IMR-90 (cell line): ENCODE data around the gene TMPRSS2. TPM values are rescaled to one million over a fixed set of nuclear protein-coding genes. Genes with fewer than 3 reads are reported as not detected.

Source experiments
- ATAC-seq: fragments of 200-7000 bp; cut with Tn5 transposase; 2 replicates; pipeline ENCODE4 v1.9.1; 2020; ENCODE audit warnings: low read depth, mild to moderate bottlenecking, moderate library complexity
- BruUV-seq: library from RNA; stranded (reverse); fragments of 400-500 nt; replicated peaks from 2 replicates; lab custom pipeline; 2021; lab: Mats Ljungman, UMichigan
- CTCF ChIA-PET: fragments of 300-600 bp; formaldehyde crosslinking; extraction: SDS; loops from one replicate; lab custom pipeline; 2021; ENCODE audit warnings: antibody characterized with exemption; lab: Yijun Ruan, JAX
- POLR2A ChIA-PET: fragments of 300-600 bp; sonication (Branson Sonifier 250); formaldehyde crosslinking; loops from one replicate; lab custom pipeline; 2022; ENCODE audit warnings: antibody characterized with exemption; ENCODE audit not compliant: unreplicated experiment; lab: Charles Lee
- DNase-seq: peaks from one replicate; pipeline ENCODE4 v3.0.0; 2013
- H2AFZ ChIP-seq: replicated peaks from 2 replicates; pipeline ENCODE3; 2013; ENCODE audit warnings: low read length, mild to moderate bottlenecking; ENCODE audit not compliant: poor library complexity
- H2AK5ac ChIP-seq: 2 replicates; pipeline ENCODE4 v1.6.1; 2013; ENCODE audit warnings: low read depth, low read length, inconsistent platforms
- H2AK9ac ChIP-seq: replicated peaks from 2 replicates; pipeline ENCODE3; 2013; ENCODE audit warnings: mild to moderate bottlenecking, low read depth, low read length, moderate library complexity; ENCODE audit not compliant: poor library complexity
- H2BK120ac ChIP-seq: 2 replicates; pipeline ENCODE4 v1.6.1; 2013; ENCODE audit warnings: low read depth, low read length, inconsistent platforms
- H2BK15ac ChIP-seq: 3 replicates; pipeline ENCODE4 v1.6.1; 2013; ENCODE audit warnings: low read depth, low read length, inconsistent platforms
- H2BK20ac ChIP-seq: 2 replicates; pipeline ENCODE4 v1.6.1; 2013; ENCODE audit warnings: low read depth, mild to moderate bottlenecking, inconsistent platforms, low read length, moderate library complexity
- H2BK5ac ChIP-seq: 2 replicates; pipeline ENCODE4 v1.6.1; 2013; ENCODE audit warnings: mild to moderate bottlenecking, low read depth, low read length, inconsistent platforms; ENCODE audit not compliant: poor library complexity, severe bottlenecking
- H3K14ac ChIP-seq: replicated peaks from 2 replicates; pipeline ENCODE4 v1.6.1; 2013; ENCODE audit warnings: low read depth, low read length, inconsistent platforms
- H3K18ac ChIP-seq: 2 replicates; pipeline ENCODE4 v1.6.1; 2013; ENCODE audit warnings: low read depth, low read length, control low read depth
- H3K23ac ChIP-seq: 2 replicates; pipeline ENCODE4 v1.6.1; 2013; ENCODE audit warnings: low read depth, low read length, inconsistent platforms
- H3K27ac ChIP-seq: 2 replicates; pipeline ENCODE4 v1.5.1; 2013; ENCODE audit warnings: mild to moderate bottlenecking, control low read depth, low read length; ENCODE audit not compliant: insufficient read depth
- H3K27me3 ChIP-seq: 2 replicates; pipeline ENCODE4 v1.6.1; 2013; ENCODE audit warnings: low read length; ENCODE audit not compliant: control insufficient read depth, insufficient read depth
- H3K36me3 ChIP-seq: 2 replicates; pipeline ENCODE4 v1.6.1; 2013; ENCODE audit warnings: low read length, mixed read lengths; ENCODE audit not compliant: control insufficient read depth, insufficient read depth
- H3K4ac ChIP-seq: 2 replicates; pipeline ENCODE4 v1.6.1; 2013; ENCODE audit warnings: low read depth, low read length, inconsistent platforms
- H3K4me1 ChIP-seq: 2 replicates; pipeline ENCODE4 v1.6.1; 2013; ENCODE audit warnings: low read length, mixed read lengths; ENCODE audit not compliant: control insufficient read depth, insufficient read depth
- H3K4me2 ChIP-seq: 2 replicates; pipeline ENCODE4 v1.6.1; 2013; ENCODE audit warnings: low read depth, mild to moderate bottlenecking, control low read depth, low read length, moderate library complexity
- H3K4me3 ChIP-seq: 2 replicates; pipeline ENCODE4 v1.5.1; 2013; ENCODE audit warnings: low read depth, mild to moderate bottlenecking, control low read depth, low read length, moderate library complexity; ENCODE audit not compliant: insufficient read depth
- H3K56ac ChIP-seq: 2 replicates; pipeline ENCODE4 v1.6.1; 2013; ENCODE audit warnings: low read length, inconsistent platforms; ENCODE audit not compliant: insufficient read depth; ENCODE audit errors: extremely low read depth
- H3K79me1 ChIP-seq, 2 experiments: 2 replicates each; pipeline ENCODE4 v1.6.1; 2013; ENCODE audit warnings: low read length in 2 of 2, inconsistent platforms in 1 of 2, low read depth in 1 of 2
- H3K9ac ChIP-seq: 2 replicates; pipeline ENCODE4 v1.6.1; 2013; ENCODE audit warnings: low read depth, low read length, control low read depth
- H3K9me1 ChIP-seq: 2 replicates; pipeline ENCODE4 v1.6.1; 2013; ENCODE audit warnings: low read length, inconsistent platforms; ENCODE audit not compliant: insufficient read depth
- H3K9me3 ChIP-seq: 2 replicates; pipeline ENCODE4 v1.6.1; 2013; ENCODE audit warnings: low read length; ENCODE audit not compliant: control insufficient read depth, insufficient read depth
- H4K20me1 ChIP-seq: 2 replicates; pipeline ENCODE4 v1.6.1; 2013; ENCODE audit warnings: low read length, inconsistent platforms; ENCODE audit not compliant: insufficient read depth
- H4K5ac ChIP-seq: 2 replicates; pipeline ENCODE4 v1.6.1; 2013; ENCODE audit warnings: mild to moderate bottlenecking, low read depth, low read length, control low read depth
- H4K8ac ChIP-seq, 2 experiments: 2 replicates each; pipeline ENCODE4 v1.6.1; 2013; ENCODE audit warnings: low read depth in 2 of 2, low read length in 2 of 2, control low read depth in 1 of 2, inconsistent platforms in 1 of 2
- H4K91ac ChIP-seq: 2 replicates; pipeline ENCODE4 v1.6.1; 2013; ENCODE audit warnings: low read depth, low read length, inconsistent platforms; ENCODE audit not compliant: insufficient read depth
- BHLHE40 ChIP-seq: fragments of 150-350 bp; IDR thresholded peaks from 2 replicates; pipeline ENCODE4 v1.6.1; 2016; ENCODE audit warnings: mild to moderate bottlenecking, low read depth, low read length
- CHD1 ChIP-seq: IDR thresholded peaks from 2 replicates; pipeline ENCODE4 v1.6.1; 2012; ENCODE audit warnings: low read depth, low read length, improper control_type of control experiment
- MAZ ChIP-seq: IDR thresholded peaks from 2 replicates; pipeline ENCODE4 v1.6.1; 2012; ENCODE audit warnings: low read depth, mild to moderate bottlenecking, low read length, improper control_type of control experiment, moderate library complexity, borderline replicate concordance
- MXI1 ChIP-seq: IDR thresholded peaks from 2 replicates; pipeline ENCODE4 v1.6.1; 2012; ENCODE audit warnings: low read depth, mild to moderate bottlenecking, low read length, moderate library complexity, borderline replicate concordance
- NFE2L2 ChIP-seq: fragments of 150-350 bp; IDR thresholded peaks from 2 replicates; pipeline ENCODE4 v1.6.1; 2016; ENCODE audit warnings: low read depth, mild to moderate bottlenecking, low read length
- POLR2A ChIP-seq: IDR thresholded peaks from 2 replicates; pipeline ENCODE4 v1.6.1; 2012; ENCODE audit warnings: mild to moderate bottlenecking, low read depth, low read length
- RCOR1 ChIP-seq: IDR thresholded peaks from 2 replicates; pipeline ENCODE4 v1.6.1; 2012; ENCODE audit warnings: mild to moderate bottlenecking, low read length, improper control_type of control experiment; ENCODE audit not compliant: insufficient replicate concordance
- SMC3 ChIP-seq: fragments of 150-350 bp; IDR thresholded peaks from 2 replicates; pipeline ENCODE4 v1.6.1; 2016; ENCODE audit warnings: low read depth, mild to moderate bottlenecking, antibody characterized with exemption, low read length, moderate library complexity
- USF2 ChIP-seq: fragments of 150-350 bp; IDR thresholded peaks from 2 replicates; pipeline ENCODE4 v1.6.1; 2017; ENCODE audit warnings: mild to moderate bottlenecking, antibody characterized with exemption, low read length, low read depth
- WGBS, 2 experiments: methylation state at CpG; one replicate each; pipeline versions ENCODE4 v1.1.5 to v1.1.7; 2013; ENCODE audit warnings: missing lambda C conversion rate in 2 of 2; ENCODE audit not compliant: insufficient read length in 1 of 2; ENCODE audit errors: extremely low coverage in 2 of 2; 5-methylcytosine and 5-hydroxymethylcytosine counted together
- dilution Hi-C: fragments of 300-500 bp; cut with HindIII; formaldehyde crosslinking; loops from one replicate; pipeline ENCODE4 v1.14.3; 2018; ENCODE audit warnings: low sequenced_read_pairs; ENCODE audit not compliant: unreplicated experiment
- in situ Hi-C: fragments of 300-500 bp; cut with MboI; formaldehyde crosslinking; loops from 3 replicates; pipeline ENCODE4 v1.14.3; 2019; ENCODE audit warnings: low sequenced_read_pairs, inconsistent platforms, mixed read lengths
- intact Hi-C: fragments of 100-400 bp; cut with micrococcal nuclease; formaldehyde crosslinking; loops from 2 replicates; pipeline ENCODE4 v1.10.0; 2022
- polyA plus RNA-seq, 3 experiments: library from polyadenylated mRNA; depleted of rRNA; stranded (reverse); fragments of >200 nt; gene quantifications; 2 replicates each; pipeline ENCODE4 v1.2.3, GENCODE V29; 2012; ENCODE audit warnings: low replicate concordance in 1 of 3
- total RNA-seq: library from RNA; depleted of rRNA; stranded (reverse); fragments of >200 nt; gene quantifications from 2 replicates; pipeline ENCODE4 v1.2.3, GENCODE V29; 2012

TMPRSS2 gene
- total and polyA plus RNA-seq, 2 of the 4 experiments (the other 2 are of a cell fraction) = not detected

GRCh38 chr21:41466024-41466820 is 41.7 kb downstream of the TMPRSS2 start:
- Histone ChIP-seq H3K27ac (no peak overlapping the region), H3K18ac (no peak overlapping the region), H2BK15ac (no peak overlapping the region), H3K4ac (no peak overlapping the region), H3K4me2 (no peak overlapping the region), H3K14ac (no peak overlapping the region), H4K8ac (no peak overlapping the region), H4K91ac (no peak overlapping the region), H3K4me1 (peaks cover 3% of the 10 kb centered on the region; the same call in 1 of the 2 replicates), H3K9me3 (no peaks in the 10 kb centered on the region), H4K20me1 (no peaks in the 10 kb centered on the region), H3K79me1 (no peaks in the 10 kb centered on the region), H3K9me1 (no peaks in the 10 kb centered on the region), H2BK20ac (no peak overlapping the region), H3K9ac (no peak overlapping the region), H2BK120ac (no peak overlapping the region), H2AK5ac (no peak overlapping the region), H3K23ac (no peak overlapping the region), H3K4me3 (no peak overlapping the region), H2BK5ac (no peak overlapping the region), H3K36me3 (no peaks in the 10 kb centered on the region), H3K56ac (no peak overlapping the region), H2AFZ (no peak overlapping the region), H2AK9ac (no peak overlapping the region), H3K27me3 (no peaks in the 10 kb centered on the region; the same call in 1 of the 2 replicates), H4K5ac (no peak overlapping the region)
- intact Hi-C loops (no loop called here), dilution Hi-C loops (no loop called here), in situ Hi-C loops (no loop called here)
- no peak for DNase-seq
- BruUV-seq = no TSS peak
- no peak for ATAC-seq
- ChIA-PET POLR2A (no interaction called here), CTCF (interaction anchor here (1.0 kb wide), 1 partner anchor 183 kb away, joined by 3 read pairs; no protein-coding TSS in a partner anchor)
- WGBS, 2 experiments = 94% methylated on average over 9 of the region's 23 CpGs; no CpG with 5 or more reads in 1 of the 2 experiments
- TF ChIP-seq NFE2L2 (no peak), MXI1 (no peak), BHLHE40 (no peak), USF2 (no peak), CHD1 (no peak), RCOR1 (no peak), MAZ (no peak), SMC3 (no peak), POLR2A (no peak)
